A673 (cell line): ENCODE results near the gene KIF4A.

Experiments used
- EZH2 ChIP-seq: fragments of 200-600 bp; sonication (generic); IDR thresholded peaks from 2 replicates; pipeline ENCODE4 v1.6.1; 2017; ENCODE audit warnings: borderline replicate concordance, low read depth, mild to moderate bottlenecking, mixed read lengths, antibody characterized with exemption, low read length; ENCODE audit not compliant: poor library complexity, severe bottlenecking
- TF ChIP-seq, protein P1 (sequence below): fragments of 300-800, 200-600 bp; sonication (generic); conservative IDR thresholded peaks from 2 replicates; pipeline ENCODE4 v1.5.1; 2017; ENCODE audit warnings: low read depth, mild to moderate bottlenecking, antibody characterized with exemption, low read length, moderate library complexity, mixed read lengths

DNA sequence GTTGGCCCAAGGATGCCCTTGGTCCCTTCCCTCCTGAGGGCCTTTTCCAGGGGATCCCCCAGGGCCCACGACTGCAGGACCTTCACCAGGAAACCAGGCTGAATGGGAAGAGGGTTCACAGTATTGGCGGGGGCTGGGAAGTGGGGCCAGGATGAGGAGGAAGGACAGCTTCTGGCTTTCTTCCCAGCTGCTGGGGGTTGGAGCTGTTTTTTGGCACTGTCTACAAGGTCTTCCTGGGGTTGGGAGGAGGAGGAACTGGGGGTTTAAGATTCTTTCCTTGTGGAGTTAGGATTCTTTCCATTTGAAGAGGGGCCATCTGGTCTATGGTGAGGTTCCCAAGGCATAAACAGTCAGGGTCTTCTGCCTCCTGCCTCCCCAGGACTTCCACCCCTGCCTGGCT, 64.8 kb downstream of the KIF4A start:
- TF ChIP-seq, protein P1, sequence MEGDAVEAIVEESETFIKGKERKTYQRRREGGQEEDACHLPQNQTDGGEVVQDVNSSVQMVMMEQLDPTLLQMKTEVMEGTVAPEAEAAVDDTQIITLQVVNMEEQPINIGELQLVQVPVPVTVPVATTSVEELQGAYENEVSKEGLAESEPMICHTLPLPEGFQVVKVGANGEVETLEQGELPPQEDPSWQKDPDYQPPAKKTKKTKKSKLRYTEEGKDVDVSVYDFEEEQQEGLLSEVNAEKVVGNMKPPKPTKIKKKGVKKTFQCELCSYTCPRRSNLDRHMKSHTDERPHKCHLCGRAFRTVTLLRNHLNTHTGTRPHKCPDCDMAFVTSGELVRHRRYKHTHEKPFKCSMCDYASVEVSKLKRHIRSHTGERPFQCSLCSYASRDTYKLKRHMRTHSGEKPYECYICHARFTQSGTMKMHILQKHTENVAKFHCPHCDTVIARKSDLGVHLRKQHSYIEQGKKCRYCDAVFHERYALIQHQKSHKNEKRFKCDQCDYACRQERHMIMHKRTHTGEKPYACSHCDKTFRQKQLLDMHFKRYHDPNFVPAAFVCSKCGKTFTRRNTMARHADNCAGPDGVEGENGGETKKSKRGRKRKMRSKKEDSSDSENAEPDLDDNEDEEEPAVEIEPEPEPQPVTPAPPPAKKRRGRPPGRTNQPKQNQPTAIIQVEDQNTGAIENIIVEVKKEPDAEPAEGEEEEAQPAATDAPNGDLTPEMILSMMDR = no peak
- TF ChIP-seq EZH2 = no peak
